NCI-H2227 (cell line): ENCODE data around the gene DAPK2.
"Not testable (repeated sequence)": the region's sequence is repeated elsewhere in the genome, so short reads cannot be mapped to it uniquely, and the experiment has no call there.

Experiments
- DNase-seq: peaks from one replicate; lab custom pipeline; 2025; ENCODE audit not compliant: unreplicated experiment; lab: John Stamatoyannopoulos, UW

Gene DAPK2

GRCh38 chr15:64046421-64047153, at the start of gene DAPK2:
Gene DAPK2 (minus strand): TSS chr15:64046485. CDS start chr15:64040261, 6,224 bp downstream.
- peak; percentile 61 for DNase-seq

- DNase-seq, result no peak
Measured at GRCh38 chr15:64095431-64095794, 49.1 kb upstream of the DAPK2 start.

GRCh38 chr15:64093627-64094417, 47.5 kb upstream of the DAPK2 start, which contains the start of gene CIAO2A:
Gene CIAO2A (minus strand): TSS chr15:64093838. CDS start chr15:64093768, 70 bp downstream.
- peak; percentile 95 for DNase-seq

GRCh38 chr15:64092864-64093626, 46.8 kb upstream of the DAPK2 start:
- peak; percentile 58 for DNase-seq

GRCh38 chr15:64092075-64092820, 46.0 kb upstream of the DAPK2 start:
- DNase-seq, result no peak

GRCh38 chr15:64090527-64090926, 44.2 kb upstream of the DAPK2 start:
- no peak for DNase-seq

- DNase-seq, result no peak
Measured at GRCh38 chr15:64089543-64090280, 43.4 kb upstream of the DAPK2 start.

GRCh38 chr15:64082757-64083156, 36.5 kb upstream of the DAPK2 start:
- no peak for DNase-seq

GRCh38 chr15:64073496-64073895, 27.2 kb upstream of the DAPK2 start:
- DNase-seq, result not testable (repeated sequence)

GRCh38 chr15:64072812-64073211, 26.5 kb upstream of the DAPK2 start:
- DNase-seq, result no peak

- no peak for DNase-seq
Measured at GRCh38 chr15:64071931-64072765, 25.9 kb upstream of the DAPK2 start.

GRCh38 chr15:64070965-64071851, 24.9 kb upstream of the DAPK2 start:
- DNase-seq, result no peak

- no peak for DNase-seq
Measured at GRCh38 chr15:64070106-64070505, 23.8 kb upstream of the DAPK2 start.

GRCh38 chr15:64068133-64068532, 21.8 kb upstream of the DAPK2 start:
- no peak for DNase-seq

- peak; percentile 76 for DNase-seq
Measured at GRCh38 chr15:64067564-64068030, 21.3 kb upstream of the DAPK2 start.

- no peak for DNase-seq
Measured at GRCh38 chr15:64066451-64066850, 20.2 kb upstream of the DAPK2 start.

- DNase-seq, result no peak
Measured at GRCh38 chr15:64060716-64061115, 14.4 kb upstream of the DAPK2 start.

GRCh38 chr15:64059104-64059503, 12.8 kb upstream of the DAPK2 start:
- DNase-seq, result not testable (repeated sequence)
